GM12892 (cell line): ENCODE measurements around the gene OXCT2.

Experiments used
- POLR2A ChIP-seq: IDR thresholded peaks from 2 replicates; pipeline ENCODE4 v1.6.1; 2011; ENCODE audit warnings: low read depth, low read length, control low read depth
- POLR2AphosphoS5 ChIP-seq: IDR thresholded peaks from 2 replicates; pipeline ENCODE4 v1.6.1; 2011; ENCODE audit warnings: low read depth, low read length, control low read depth
- TAF1 ChIP-seq: IDR thresholded peaks from 2 replicates; pipeline ENCODE4 v1.6.1; 2011; ENCODE audit warnings: low read depth, mild to moderate bottlenecking, control low read depth, low read length, borderline replicate concordance

DNA sequence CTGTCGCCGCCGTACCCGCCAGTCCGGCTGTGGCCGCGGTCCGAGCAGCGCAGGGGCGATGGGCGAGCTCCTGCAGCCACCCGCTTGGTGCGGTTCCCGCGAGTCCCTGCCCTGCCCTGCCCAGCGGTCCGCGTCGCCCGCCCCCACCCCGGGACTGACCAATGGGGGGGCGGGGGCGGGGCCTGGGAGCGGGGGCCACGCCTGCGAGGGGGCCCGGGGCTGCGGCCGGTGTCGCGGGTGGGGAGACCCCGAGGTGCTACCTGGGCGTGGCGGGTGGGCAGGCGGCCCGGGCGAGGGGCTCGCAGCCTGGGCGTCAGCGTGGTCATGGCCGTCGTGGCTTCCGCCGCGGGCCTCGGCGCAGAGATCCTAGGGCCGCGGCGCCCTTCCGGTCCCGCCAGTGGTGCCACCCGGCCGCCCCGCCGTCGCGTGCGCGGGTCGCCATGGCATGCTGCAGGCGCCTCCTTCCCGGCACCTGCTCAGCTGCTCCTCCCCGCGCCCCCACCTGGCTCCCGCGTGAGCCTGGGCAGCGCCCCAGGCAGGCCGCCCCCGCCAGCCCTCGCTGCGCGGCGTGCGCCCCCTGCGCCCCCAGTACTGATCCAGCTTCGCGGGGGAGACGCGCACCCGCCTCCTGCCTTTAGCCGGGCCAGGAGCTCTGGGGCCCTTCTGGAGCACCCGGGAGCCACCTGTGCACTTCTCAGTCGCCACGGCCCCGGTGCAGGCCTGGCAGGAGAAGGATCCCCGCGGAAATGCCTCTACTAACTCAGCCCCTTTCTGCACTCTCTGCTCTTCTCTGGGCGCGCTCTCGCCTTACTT lies 17.8 kb upstream of the OXCT2 start, which contains the start of gene BMP8B:
- TF ChIP-seq POLR2A: peak; percentile 54; the same call in 1 of the 2 replicates
- no peak for TF ChIP-seq TAF1
- no peak for TF ChIP-seq POLR2AphosphoS5
